A549 (cell line): ENCODE data around the gene PAK2. TPM values are rescaled to one million over a fixed set of nuclear protein-coding genes. Genes with fewer than 3 reads are reported as not detected.

ENCODE experiments used
- ATOH8 ChIP-seq: fragments of 250-450 bp; sonication (Bioruptor Pico); IDR thresholded peaks from 2 replicates; pipeline ENCODE4 v1.5.0; 2020; ENCODE audit warnings: low read depth, mild to moderate bottlenecking, moderate library complexity
- CBX8 ChIP-seq: fragments of 200-600 bp; sonication (generic); IDR thresholded peaks from 2 replicates; pipeline ENCODE4 v1.6.1; 2016
- CHD2 ChIP-seq: fragments of 150-350 bp; IDR thresholded peaks from 2 replicates; pipeline ENCODE4 v1.6.1; 2014; ENCODE audit warnings: low read length; ENCODE audit not compliant: partially characterized antibody
- CHD4 ChIP-seq: fragments of 200-600 bp; sonication (generic); IDR thresholded peaks from 2 replicates; pipeline ENCODE4 v1.6.1; 2016; ENCODE audit warnings: antibody characterized with exemption, mild to moderate bottlenecking, borderline replicate concordance
- CTCF ChIP-seq: fragments of >200 bp; sonication (Bioruptor Twin); formaldehyde crosslinking; IDR thresholded peaks from 3 replicates; pipeline ENCODE4 v1.5.1; 2016
- EHMT2 ChIP-seq: fragments of 200-600 bp; sonication (generic); IDR thresholded peaks from 2 replicates; pipeline ENCODE4 v1.6.1; 2016; ENCODE audit warnings: antibody characterized with exemption, low read depth, mild to moderate bottlenecking, moderate library complexity
- FOSB ChIP-seq: fragments of 250-450 bp; sonication (Bioruptor Pico); IDR thresholded peaks from 2 replicates; pipeline ENCODE4 v1.5.0; 2020; ENCODE audit warnings: mild to moderate bottlenecking, moderate library complexity
- FOXS1 ChIP-seq: fragments of 250-450 bp; sonication (Bioruptor Pico); IDR thresholded peaks from 2 replicates; pipeline ENCODE4 v1.5.0; 2020; ENCODE audit warnings: mild to moderate bottlenecking, moderate library complexity
- GATA3 ChIP-seq: IDR thresholded peaks from 2 replicates; pipeline ENCODE4 v1.6.1; 2012; ENCODE audit warnings: borderline replicate concordance
- HDAC2 ChIP-seq: fragments of 200-600 bp; sonication (generic); IDR thresholded peaks from 2 replicates; pipeline ENCODE4 v1.6.1; 2016
- HES2 ChIP-seq: fragments of >200 bp; sonication (Bioruptor Twin); formaldehyde crosslinking; IDR thresholded peaks from 2 replicates; pipeline ENCODE4 v1.6.1; 2016
- HEYL ChIP-seq: fragments of 250-450 bp; sonication (Bioruptor Pico); IDR thresholded peaks from 2 replicates; pipeline ENCODE4 v1.8.0; 2021; ENCODE audit warnings: mild to moderate bottlenecking, moderate library complexity
- HMGXB4 ChIP-seq: fragments of 250-450 bp; sonication (Bioruptor Pico); IDR thresholded peaks from 2 replicates; pipeline ENCODE4 v1.5.0; 2021; ENCODE audit warnings: mild to moderate bottlenecking, moderate library complexity, borderline replicate concordance
- JUNB ChIP-seq: fragments of >200 bp; sonication (Bioruptor Twin); formaldehyde crosslinking; IDR thresholded peaks from 2 replicates; pipeline ENCODE4 v1.6.1; 2016
- MAX ChIP-seq: IDR thresholded peaks from 2 replicates; pipeline ENCODE4 v1.6.1; 2012
- PHF8 ChIP-seq: fragments of 200-600 bp; sonication (generic); IDR thresholded peaks from 2 replicates; pipeline ENCODE4 v1.6.1; 2016; ENCODE audit warnings: low read depth, mild to moderate bottlenecking, antibody characterized with exemption, moderate library complexity, borderline replicate concordance
- RAD21 ChIP-seq, 2 experiments: fragments of >200 bp in 1 of 2; sonication (Bioruptor Twin) in 1 of 2; formaldehyde crosslinking in 1 of 2; IDR thresholded peaks in 1 of 2; conservative IDR thresholded peaks in 1 of 2; 2 replicates in 1 of 2; 3 replicates in 1 of 2; pipeline ENCODE4 v1.6.1; 2012 to 2018; ENCODE audit warnings: inconsistent platforms in 1 of 2
- REST ChIP-seq: fragments of 200-600 bp; sonication (generic); IDR thresholded peaks from 2 replicates; pipeline ENCODE4 v1.6.1; 2016; ENCODE audit warnings: antibody characterized with exemption, mild to moderate bottlenecking, moderate library complexity
- RFX5 ChIP-seq: fragments of 450-650 bp; IDR thresholded peaks from 2 replicates; pipeline ENCODE4 v1.7.1; 2014; ENCODE audit warnings: antibody characterized with exemption, mild to moderate bottlenecking, moderate library complexity
- USF2 ChIP-seq: fragments of 450-650 bp; IDR thresholded peaks from 2 replicates; pipeline ENCODE4 v1.6.1; 2014; ENCODE audit warnings: antibody characterized with exemption
- ZNF302 ChIP-seq: fragments of 250-450 bp; sonication (Bioruptor Pico); IDR thresholded peaks from 2 replicates; pipeline ENCODE4 v1.9.0; 2021; ENCODE audit warnings: inconsistent platforms, mild to moderate bottlenecking, moderate library complexity
- polyA plus RNA-seq, 4 experiments: library from polyadenylated mRNA; depleted of rRNA in 3 of 4; stranded (reverse); fragments of >200 nt; fragmentation: RNase III in 1 of 4; extraction: RNeasy Plus Mini Kit Qiagen cat#74134 plus additional on column Dnase treatment in 1 of 4; gene quantifications; 2 replicates in 3 of 4; 3 replicates in 1 of 4; pipeline ENCODE4 v1.2.3, GENCODE V29; 2011 to 2017

Gene PAK2
- polyA plus RNA-seq, 2 of the 4 experiments (the other 2 are of a cell fraction), result 33.0 to 49.8 TPM

- TF ChIP-seq HMGXB4, result no peak
- TF ChIP-seq CBX8, result no peak
- TF ChIP-seq HDAC2, result no peak
- no peak for TF ChIP-seq CHD4
- no peak for TF ChIP-seq CHD2
- no peak for TF ChIP-seq REST
- no peak for TF ChIP-seq HES2
- no peak for TF ChIP-seq EHMT2
- TF ChIP-seq FOSB (CRISPR knock-in tag), result no peak
- TF ChIP-seq JUNB, result 0 out of 2 replicates have a peak, but pooled peaks have one; percentile 8
- TF ChIP-seq MAX, result 0 out of 2 replicates have a peak, but pooled peaks have one; percentile 26
- no peak for TF ChIP-seq USF2
- TF ChIP-seq FOXS1 (CRISPR knock-in tag), result no peak
- TF ChIP-seq RAD21 (conservative IDR thresholded peaks at IDR 0.05 in 1 of 2, IDR thresholded peaks at IDR 0.05 in 1 of 2), result no peak
- TF ChIP-seq GATA3, result peak; percentile 70; the same call in 1 of the 2 replicates
- TF ChIP-seq ZNF302 (CRISPR knock-in tag), result no peak
- TF ChIP-seq HEYL (CRISPR knock-in tag), result no peak
- TF ChIP-seq ATOH8 (CRISPR knock-in tag), result no peak
- TF ChIP-seq RFX5, result no peak
- no peak for TF ChIP-seq CTCF
- no peak for TF ChIP-seq PHF8
Measured at GRCh38 chr3:196793246-196793645, 53.6 kb downstream of the PAK2 start (continued).
